ENCODE results near the gene NRP2. TPM values are rescaled to one million over a fixed set of nuclear protein-coding genes. Genes with fewer than 3 reads are reported as not detected.

Gene NRP2
- total RNA-seq, 2 donors from 2014 or later: 0.91 to 2.2 TPM

DNA sequence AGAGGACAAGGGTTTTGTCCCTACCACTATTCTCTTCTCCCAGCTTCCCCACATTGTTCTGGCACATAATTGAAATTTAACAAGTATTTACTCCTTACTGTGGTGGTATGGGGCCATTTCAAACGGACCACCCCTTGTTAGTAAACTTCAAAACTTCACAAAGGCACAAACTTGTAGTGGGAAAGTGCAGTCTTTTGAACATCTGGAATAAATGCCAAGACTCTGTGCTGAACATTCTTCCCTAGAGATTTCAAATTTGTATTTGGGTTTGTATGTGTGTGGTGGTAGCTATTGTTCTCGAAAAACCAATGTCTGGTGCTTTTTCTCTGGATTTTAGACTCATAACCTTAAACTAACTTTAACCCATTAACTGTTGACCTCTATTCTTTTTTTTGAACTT, 151.6 kb downstream of the NRP2 start:
- H3K36me3 Mint-ChIP-seq (ENCODE audit: low read depth): no peaks in the 10 kb centered on the region
- no peaks in the 10 kb centered on the region for H3K4me1 Mint-ChIP-seq
- no peak overlapping the region for H3K4me3 Mint-ChIP-seq
- H3K9me3 Mint-ChIP-seq: peaks cover 4% of the 10 kb centered on the region
- no peak for ATAC-seq (replicated peaks)
- H3K27ac Mint-ChIP-seq: no peak overlapping the region
- H3K27me3 Mint-ChIP-seq: peaks cover 14% of the 10 kb centered on the region

DNA sequence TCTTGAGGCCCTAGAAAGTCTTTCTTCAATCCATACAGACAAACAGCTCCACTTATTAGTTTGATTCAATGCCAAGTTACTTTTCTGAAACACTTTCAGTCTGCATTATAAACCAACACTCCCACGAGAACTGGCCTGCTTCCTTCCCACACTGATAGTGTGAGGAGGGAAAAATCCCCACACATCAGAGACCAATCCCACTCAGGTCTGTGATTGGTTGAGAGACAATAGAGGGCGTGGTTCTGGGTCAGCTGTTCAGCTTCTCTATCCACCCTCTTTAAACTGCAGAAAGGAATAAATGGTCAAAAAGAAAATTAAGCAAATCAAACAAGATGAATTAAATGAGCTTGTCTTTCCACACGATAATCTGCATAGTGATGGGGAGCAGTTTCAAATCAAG, 152.5 kb downstream of the NRP2 start:
- Mint-ChIP-seq H3K27ac (no peak overlapping the region), H3K27me3 (peaks cover 14% of the 10 kb centered on the region), H3K4me3 (no peak overlapping the region), H3K4me1 (no peaks in the 10 kb centered on the region), H3K36me3 (ENCODE audit: low read depth) (no peaks in the 10 kb centered on the region), H3K9me3 (peaks cover 4% of the 10 kb centered on the region)
- no peak for ATAC-seq (replicated peaks)

DNA sequence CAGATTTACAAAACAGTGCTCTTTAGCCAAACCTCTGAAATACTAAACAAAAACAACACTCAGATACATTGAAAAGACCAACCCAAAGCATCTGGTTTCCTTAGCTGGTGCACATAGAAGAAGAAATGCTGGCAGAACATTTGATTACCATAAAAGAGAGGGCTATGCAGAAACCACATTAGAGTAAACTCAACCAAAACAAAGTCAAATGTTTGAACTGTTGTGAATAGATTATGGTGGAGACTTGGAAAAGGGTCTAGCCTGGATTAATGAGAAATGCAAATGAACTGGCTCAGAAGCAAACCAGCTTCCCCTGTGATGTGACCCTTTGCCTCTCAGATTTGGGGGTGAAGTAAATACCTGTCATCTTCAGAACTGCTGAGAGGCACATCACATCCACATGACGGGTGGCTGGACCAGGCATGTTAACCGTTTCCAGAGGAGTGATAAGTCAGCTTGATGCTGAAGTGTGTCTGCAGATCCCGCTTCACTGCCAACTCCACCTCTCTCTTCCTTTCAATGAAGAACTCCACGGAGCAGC, 153.0 kb downstream of the NRP2 start:
- no peak for ATAC-seq (replicated peaks)
- no peaks in the 10 kb centered on the region for H3K36me3 Mint-ChIP-seq (ENCODE audit: low read depth)

DNA sequence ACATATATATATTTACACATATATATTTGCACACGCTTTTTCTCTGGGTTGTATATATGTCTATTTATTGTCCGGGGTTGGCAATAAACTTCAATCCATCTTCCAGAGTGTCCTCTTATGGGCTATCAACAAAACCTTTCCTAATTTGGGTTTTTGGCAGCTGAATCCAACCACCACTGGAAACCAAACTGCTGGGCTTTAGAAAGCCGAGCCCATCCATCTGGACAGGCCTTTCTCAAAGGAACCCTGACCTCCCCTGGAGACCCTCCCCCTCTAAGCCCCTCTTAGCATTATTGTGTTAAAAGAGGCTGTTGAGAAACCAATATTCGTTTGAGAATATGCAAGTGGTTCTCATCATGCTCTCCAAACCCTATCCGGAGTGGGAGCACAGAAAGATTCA, 153.6 kb downstream of the NRP2 start:
- Mint-ChIP-seq H3K4me1 (no peaks in the 10 kb centered on the region), H3K9me3 (peaks cover 4% of the 10 kb centered on the region), H3K27ac (no peak overlapping the region), H3K36me3 (ENCODE audit: low read depth) (no peaks in the 10 kb centered on the region), H3K4me3 (no peak overlapping the region), H3K27me3 (peaks cover 14% of the 10 kb centered on the region)
- ATAC-seq (replicated peaks): no peak

More for the DNA sequence above, 153.0 kb downstream of the NRP2 start:
- H3K9me3 Mint-ChIP-seq: peaks cover 4% of the 10 kb centered on the region
- H3K4me3 Mint-ChIP-seq: no peak overlapping the region
- peaks cover 14% of the 10 kb centered on the region for H3K27me3 Mint-ChIP-seq
- no peak overlapping the region for H3K27ac Mint-ChIP-seq
- H3K4me1 Mint-ChIP-seq: no peaks in the 10 kb centered on the region

DNA sequence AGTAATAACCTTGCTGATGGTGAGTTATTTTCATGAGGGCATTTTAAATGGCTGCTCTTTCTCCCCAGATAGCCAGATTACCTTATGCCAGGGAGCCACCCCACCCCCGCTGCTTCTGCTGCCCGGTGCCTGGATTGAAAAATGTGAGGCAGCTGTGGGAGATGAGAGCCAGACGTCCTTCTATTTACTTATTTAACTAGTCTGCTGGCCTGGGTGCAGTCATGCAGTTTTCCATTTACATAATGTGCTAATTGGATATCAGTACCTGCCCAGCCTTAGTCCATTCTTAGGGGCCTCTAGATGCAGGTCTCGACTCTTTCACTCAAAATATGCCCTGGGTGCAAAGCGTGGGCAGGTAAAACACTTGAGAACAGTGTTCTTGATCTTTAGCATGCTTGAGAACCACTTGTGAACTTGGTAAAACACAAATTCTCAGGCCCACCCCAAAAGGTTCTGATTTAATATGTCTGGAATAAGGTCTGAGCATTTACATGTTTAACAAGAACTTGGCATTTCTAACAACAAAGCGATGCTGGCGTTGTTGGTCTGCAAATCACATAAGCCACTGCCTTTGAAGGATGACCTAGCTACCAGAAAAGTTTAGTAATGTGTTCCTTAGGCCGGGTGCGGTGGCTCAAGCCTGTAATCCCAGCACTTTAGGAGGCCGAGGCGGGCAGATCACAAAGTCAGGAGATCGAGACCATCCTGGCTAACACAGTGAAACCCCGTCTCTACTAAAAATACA, 154.3 kb downstream of the NRP2 start:
- Mint-ChIP-seq H3K27me3 (peaks cover 14% of the 10 kb centered on the region), H3K36me3 (ENCODE audit: low read depth) (no peaks in the 10 kb centered on the region), H3K4me3 (no peak overlapping the region), H3K9me3 (peaks cover 4% of the 10 kb centered on the region), H3K4me1 (no peaks in the 10 kb centered on the region), H3K27ac (no peak overlapping the region)
- ATAC-seq (replicated peaks): no peak

DNA sequence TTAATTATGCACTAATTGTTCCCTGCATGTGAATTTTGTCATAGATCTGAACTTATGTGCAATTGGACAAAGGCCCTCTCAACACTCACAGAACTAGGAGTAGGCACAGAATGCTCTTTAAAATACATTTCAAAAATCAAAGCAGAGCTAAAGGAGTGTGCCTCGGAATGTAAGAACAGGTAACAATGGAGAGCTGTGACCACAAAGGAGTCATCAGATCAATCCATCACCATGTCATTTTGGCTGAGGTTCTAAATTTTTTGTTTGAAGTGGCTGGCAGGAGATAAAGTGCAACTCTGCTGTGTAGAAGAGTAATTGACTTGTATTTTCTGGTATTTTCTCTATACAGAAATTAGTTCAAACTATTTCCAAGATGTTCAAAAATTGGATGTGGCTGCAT, 155.4 kb downstream of the NRP2 start:
- H3K4me1 Mint-ChIP-seq: no peaks in the 10 kb centered on the region
- ATAC-seq (replicated peaks): no peak
- no peaks in the 10 kb centered on the region for H3K36me3 Mint-ChIP-seq (ENCODE audit: low read depth)
- H3K27ac Mint-ChIP-seq: no peak overlapping the region
- peaks cover 10% of the 10 kb centered on the region for H3K27me3 Mint-ChIP-seq
- H3K4me3 Mint-ChIP-seq: no peak overlapping the region
- H3K9me3 Mint-ChIP-seq: peaks cover 4% of the 10 kb centered on the region

DNA sequence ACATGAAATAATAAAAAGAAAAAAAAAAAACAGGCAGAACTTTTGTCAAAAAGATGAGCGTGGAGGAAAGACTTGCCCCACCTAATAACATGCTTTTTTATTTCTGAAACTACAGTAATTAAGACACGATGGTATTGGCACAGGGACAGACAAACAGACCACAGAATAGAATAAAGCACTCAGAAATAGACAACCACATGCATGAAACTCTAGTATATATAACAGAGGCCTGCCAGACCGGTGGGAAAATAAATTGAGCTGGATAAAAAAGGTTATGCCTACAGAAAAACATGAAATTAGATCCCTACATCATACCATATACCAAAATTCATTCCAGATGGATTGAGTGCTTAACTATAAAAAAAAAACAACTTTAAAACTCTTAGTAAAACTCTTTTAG, 163.1 kb downstream of the NRP2 start:
- ATAC-seq (replicated peaks): no peak
- Mint-ChIP-seq H3K36me3 (ENCODE audit: low read depth) (no peaks in the 10 kb centered on the region), H3K4me1 (no peaks in the 10 kb centered on the region), H3K9me3 (peaks cover 3% of the 10 kb centered on the region), H3K27me3 (peaks cover 18% of the 10 kb centered on the region), H3K27ac (no peak overlapping the region), H3K4me3 (no peak overlapping the region)

All from activated T-helper 17 cell treated with anti-CD3 and anti-CD28 coated beads, Interleukin-2, amount 50 U/mL, for 72 hours (primary cell).